ENCODE data around the gene RNF180.

RNF180 gene

DNA sequence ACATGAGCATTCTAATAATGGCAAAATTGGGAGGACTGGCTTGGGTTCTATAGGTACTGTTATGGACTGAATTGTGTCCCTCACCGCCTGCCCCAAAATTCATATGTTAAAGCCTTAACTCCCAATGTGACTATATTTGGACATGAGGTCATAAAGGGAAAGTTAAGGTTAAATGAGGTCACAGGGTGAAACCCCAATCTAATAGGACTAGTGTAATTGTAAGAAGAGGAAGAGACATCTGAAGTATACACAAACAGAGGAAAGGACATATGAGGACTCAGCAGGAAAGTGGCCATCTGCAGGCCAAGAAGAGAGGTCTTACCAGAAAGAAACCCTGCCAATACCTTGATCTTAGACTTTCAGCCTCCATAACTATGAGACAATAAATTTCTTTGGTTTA lies 23.1 kb downstream of the RNF180 start (continued):
- TF ChIP-seq, protein P1, sequence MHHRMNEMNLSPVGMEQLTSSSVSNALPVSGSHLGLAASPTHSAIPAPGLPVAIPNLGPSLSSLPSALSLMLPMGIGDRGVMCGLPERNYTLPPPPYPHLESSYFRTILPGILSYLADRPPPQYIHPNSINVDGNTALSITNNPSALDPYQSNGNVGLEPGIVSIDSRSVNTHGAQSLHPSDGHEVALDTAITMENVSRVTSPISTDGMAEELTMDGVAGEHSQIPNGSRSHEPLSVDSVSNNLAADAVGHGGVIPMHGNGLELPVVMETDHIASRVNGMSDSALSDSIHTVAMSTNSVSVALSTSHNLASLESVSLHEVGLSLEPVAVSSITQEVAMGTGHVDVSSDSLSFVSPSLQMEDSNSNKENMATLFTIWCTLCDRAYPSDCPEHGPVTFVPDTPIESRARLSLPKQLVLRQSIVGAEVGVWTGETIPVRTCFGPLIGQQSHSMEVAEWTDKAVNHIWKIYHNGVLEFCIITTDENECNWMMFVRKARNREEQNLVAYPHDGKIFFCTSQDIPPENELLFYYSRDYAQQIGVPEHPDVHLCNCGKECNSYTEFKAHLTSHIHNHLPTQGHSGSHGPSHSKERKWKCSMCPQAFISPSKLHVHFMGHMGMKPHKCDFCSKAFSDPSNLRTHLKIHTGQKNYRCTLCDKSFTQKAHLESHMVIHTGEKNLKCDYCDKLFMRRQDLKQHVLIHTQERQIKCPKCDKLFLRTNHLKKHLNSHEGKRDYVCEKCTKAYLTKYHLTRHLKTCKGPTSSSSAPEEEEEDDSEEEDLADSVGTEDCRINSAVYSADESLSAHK (tag by site-specific recombination; IDR thresholded peaks at IDR 0.05), result no peak
- TF ChIP-seq, protein P2, sequence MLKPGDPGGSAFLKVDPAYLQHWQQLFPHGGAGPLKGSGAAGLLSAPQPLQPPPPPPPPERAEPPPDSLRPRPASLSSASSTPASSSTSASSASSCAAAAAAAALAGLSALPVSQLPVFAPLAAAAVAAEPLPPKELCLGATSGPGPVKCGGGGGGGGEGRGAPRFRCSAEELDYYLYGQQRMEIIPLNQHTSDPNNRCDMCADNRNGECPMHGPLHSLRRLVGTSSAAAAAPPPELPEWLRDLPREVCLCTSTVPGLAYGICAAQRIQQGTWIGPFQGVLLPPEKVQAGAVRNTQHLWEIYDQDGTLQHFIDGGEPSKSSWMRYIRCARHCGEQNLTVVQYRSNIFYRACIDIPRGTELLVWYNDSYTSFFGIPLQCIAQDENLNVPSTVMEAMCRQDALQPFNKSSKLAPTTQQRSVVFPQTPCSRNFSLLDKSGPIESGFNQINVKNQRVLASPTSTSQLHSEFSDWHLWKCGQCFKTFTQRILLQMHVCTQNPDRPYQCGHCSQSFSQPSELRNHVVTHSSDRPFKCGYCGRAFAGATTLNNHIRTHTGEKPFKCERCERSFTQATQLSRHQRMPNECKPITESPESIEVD (tag by site-specific recombination; IDR thresholded peaks at IDR 0.05), result no peak

DNA sequence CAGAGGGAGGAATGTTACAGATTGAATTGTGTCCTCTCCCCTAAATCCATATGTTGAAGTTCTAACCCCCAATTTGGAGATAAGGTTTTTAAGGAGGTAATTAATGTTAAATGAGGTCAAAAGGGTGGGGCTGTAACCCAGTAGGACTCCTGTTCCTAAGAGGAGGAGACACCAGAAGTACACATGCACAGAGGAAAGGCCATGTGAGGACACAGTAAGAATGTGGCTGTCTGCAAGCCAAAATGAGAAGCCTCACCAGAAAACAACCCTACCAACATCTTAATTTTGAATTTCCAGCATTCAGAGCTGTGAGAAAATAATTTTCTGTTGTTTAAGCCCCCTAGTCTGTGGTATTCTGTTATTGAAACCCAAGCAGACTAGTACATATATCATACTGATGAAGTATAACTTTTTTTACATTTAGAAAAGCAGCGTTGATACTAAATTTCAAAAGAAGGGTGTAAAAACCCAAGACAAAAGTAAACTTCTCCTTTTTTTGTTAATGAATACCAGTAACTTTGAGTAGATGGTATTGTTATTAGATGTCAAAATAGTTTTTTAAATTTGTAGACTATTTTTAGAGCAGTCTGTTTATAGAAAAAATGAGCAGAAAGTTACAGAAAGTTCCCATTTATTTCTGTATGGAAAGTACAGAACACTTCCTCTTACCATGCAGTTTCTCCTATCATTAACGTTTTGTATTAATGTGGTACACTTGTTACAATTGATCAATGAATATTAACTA lies 25.1 kb downstream of the RNF180 start:
- Histone ChIP-seq H3K36me3 (ENCODE audit: control insufficient read depth in 2 of 2, insufficient read depth in 1 of 2, low read length in 2 of 2) (no peaks in the 10 kb centered on the region; a peak in 1 of 3 replicates), H3K9me3 (ENCODE audit: control insufficient read depth, insufficient read depth, low read depth, low read length) (no peaks in the 10 kb centered on the region), H3K27ac (ENCODE audit: extremely low read depth, low read depth, low read length) (no peak overlapping the region), H3K4me1 (ENCODE audit: control insufficient read depth, insufficient read depth, low read length) (no peaks in the 10 kb centered on the region), H3K4me3 (ENCODE audit: low read depth, low read length) (no peak overlapping the region)
- TF ChIP-seq ZNF146 (tag by site-specific recombination; IDR thresholded peaks at IDR 0.05), result no peak
- TF ChIP-seq ZSCAN30 (tag by site-specific recombination; IDR thresholded peaks at IDR 0.05), result no peak
- TF ChIP-seq, protein P3, sequence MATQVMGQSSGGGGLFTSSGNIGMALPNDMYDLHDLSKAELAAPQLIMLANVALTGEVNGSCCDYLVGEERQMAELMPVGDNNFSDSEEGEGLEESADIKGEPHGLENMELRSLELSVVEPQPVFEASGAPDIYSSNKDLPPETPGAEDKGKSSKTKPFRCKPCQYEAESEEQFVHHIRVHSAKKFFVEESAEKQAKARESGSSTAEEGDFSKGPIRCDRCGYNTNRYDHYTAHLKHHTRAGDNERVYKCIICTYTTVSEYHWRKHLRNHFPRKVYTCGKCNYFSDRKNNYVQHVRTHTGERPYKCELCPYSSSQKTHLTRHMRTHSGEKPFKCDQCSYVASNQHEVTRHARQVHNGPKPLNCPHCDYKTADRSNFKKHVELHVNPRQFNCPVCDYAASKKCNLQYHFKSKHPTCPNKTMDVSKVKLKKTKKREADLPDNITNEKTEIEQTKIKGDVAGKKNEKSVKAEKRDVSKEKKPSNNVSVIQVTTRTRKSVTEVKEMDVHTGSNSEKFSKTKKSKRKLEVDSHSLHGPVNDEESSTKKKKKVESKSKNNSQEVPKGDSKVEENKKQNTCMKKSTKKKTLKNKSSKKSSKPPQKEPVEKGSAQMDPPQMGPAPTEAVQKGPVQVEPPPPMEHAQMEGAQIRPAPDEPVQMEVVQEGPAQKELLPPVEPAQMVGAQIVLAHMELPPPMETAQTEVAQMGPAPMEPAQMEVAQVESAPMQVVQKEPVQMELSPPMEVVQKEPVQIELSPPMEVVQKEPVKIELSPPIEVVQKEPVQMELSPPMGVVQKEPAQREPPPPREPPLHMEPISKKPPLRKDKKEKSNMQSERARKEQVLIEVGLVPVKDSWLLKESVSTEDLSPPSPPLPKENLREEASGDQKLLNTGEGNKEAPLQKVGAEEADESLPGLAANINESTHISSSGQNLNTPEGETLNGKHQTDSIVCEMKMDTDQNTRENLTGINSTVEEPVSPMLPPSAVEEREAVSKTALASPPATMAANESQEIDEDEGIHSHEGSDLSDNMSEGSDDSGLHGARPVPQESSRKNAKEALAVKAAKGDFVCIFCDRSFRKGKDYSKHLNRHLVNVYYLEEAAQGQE (tag by site-specific recombination; IDR thresholded peaks at IDR 0.05), result no peak
- ChIA-PET CTCF (no interaction called here), POLR2A (no interaction called here)

DNA sequence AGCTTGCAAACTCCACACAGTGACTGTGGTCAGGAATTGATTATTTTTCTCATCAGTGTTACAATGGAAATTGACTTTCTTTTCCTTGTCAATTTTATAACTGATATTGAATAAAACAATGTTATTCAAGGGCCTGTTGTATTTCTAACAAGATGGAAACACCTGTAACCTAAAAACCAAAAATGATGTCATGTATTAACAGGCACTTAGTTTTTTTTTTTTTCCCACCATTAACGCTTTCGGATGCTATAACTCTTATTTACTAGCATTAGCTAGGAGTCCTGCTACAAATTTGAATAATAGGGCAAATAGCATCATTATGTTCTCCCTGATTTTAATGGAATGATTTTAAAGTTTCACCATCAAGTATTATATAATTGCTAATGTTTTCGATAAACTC lies 30.3 kb downstream of the RNF180 start:
- ChIA-PET CTCF (interaction anchor here (1.1 kb wide), 1 partner anchor 18 kb away, joined by 3 read pairs; no protein-coding TSS in a partner anchor), POLR2A (no interaction called here)
- Histone ChIP-seq H3K27ac (ENCODE audit: extremely low read depth, low read depth, low read length) (no peak overlapping the region), H3K4me1 (ENCODE audit: control insufficient read depth, insufficient read depth, low read length) (no peaks in the 10 kb centered on the region), H3K36me3 (ENCODE audit: control insufficient read depth in 2 of 2, insufficient read depth in 1 of 2, low read length in 2 of 2) (no peaks in the 10 kb centered on the region; a peak in 1 of 3 replicates), H3K4me3 (ENCODE audit: low read depth, low read length) (no peak overlapping the region), H3K9me3 (ENCODE audit: control insufficient read depth, insufficient read depth, low read depth, low read length) (no peaks in the 10 kb centered on the region)
- TF ChIP-seq, protein P4, sequence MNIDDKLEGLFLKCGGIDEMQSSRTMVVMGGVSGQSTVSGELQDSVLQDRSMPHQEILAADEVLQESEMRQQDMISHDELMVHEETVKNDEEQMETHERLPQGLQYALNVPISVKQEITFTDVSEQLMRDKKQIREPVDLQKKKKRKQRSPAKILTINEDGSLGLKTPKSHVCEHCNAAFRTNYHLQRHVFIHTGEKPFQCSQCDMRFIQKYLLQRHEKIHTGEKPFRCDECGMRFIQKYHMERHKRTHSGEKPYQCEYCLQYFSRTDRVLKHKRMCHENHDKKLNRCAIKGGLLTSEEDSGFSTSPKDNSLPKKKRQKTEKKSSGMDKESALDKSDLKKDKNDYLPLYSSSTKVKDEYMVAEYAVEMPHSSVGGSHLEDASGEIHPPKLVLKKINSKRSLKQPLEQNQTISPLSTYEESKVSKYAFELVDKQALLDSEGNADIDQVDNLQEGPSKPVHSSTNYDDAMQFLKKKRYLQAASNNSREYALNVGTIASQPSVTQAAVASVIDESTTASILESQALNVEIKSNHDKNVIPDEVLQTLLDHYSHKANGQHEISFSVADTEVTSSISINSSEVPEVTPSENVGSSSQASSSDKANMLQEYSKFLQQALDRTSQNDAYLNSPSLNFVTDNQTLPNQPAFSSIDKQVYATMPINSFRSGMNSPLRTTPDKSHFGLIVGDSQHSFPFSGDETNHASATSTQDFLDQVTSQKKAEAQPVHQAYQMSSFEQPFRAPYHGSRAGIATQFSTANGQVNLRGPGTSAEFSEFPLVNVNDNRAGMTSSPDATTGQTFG (tag by site-specific recombination; IDR thresholded peaks at IDR 0.05; ENCODE audit: borderline replicate concordance), result no peak
- no peak for TF ChIP-seq ZNF366 (tag by site-specific recombination; conservative IDR thresholded peaks at IDR 0.05)
- no peak for TF ChIP-seq ZSCAN30 (tag by site-specific recombination; IDR thresholded peaks at IDR 0.05)
- no peak for TF ChIP-seq ZNF660 (tag by site-specific recombination; IDR thresholded peaks at IDR 0.05)
- TF ChIP-seq ZNF266 (tag by site-specific recombination; IDR thresholded peaks at IDR 0.05; ENCODE audit: low read depth), result no peak
- TF ChIP-seq MZF1 (tag by site-specific recombination; IDR thresholded peaks at IDR 0.05; ENCODE audit: borderline replicate concordance), result no peak
